AG04449 (cell line): ENCODE results near the gene GON4L.

Experiments
- CTCF ChIA-PET: fragments of 350-600 bp; formaldehyde crosslinking; extraction: SDS; loops from one replicate; lab custom pipeline; 2021; ENCODE audit warnings: antibody characterized with exemption; lab: Yijun Ruan, JAX
- POLR2A ChIA-PET: fragments of 400-600, 350-600 bp; formaldehyde crosslinking; extraction: SDS; loops from one replicate; lab custom pipeline; 2020; ENCODE audit warnings: antibody characterized with exemption, inconsistent platforms; lab: Yijun Ruan, JAX
- DNase-seq: peaks from one replicate; pipeline ENCODE4 v3.0.0-alpha.2; 2010; ENCODE audit warnings: low read depth, low spot score
- H3K4me3 ChIP-seq: 2 replicates; pipeline ENCODE4 v1.5.1; 2011; ENCODE audit warnings: low read depth, mild to moderate bottlenecking, control low read depth, low read length
- CTCF ChIP-seq: IDR thresholded peaks from one replicate; pipeline ENCODE4 v1.5.1; 2011; ENCODE audit warnings: mild to moderate bottlenecking, moderate library complexity, low read length, control low read depth, inconsistent platforms; ENCODE audit not compliant: insufficient read depth; ENCODE audit errors: missing control alignments

The GON4L gene

GRCh38 chr1:155860970-155861510 is 4.0 kb upstream of the GON4L start:
- DNase-seq, result no peak
- ChIA-PET POLR2A (interaction anchor here (0.6 kb wide), 1 partner anchor 19 kb away, joined by 3 read pairs; no protein-coding TSS in a partner anchor), CTCF (interaction anchor here (1.3 to 2.1 kb wide), 4 partner anchors 9 to 51 kb away, joined by 3 to 8 read pairs (median 6); partner anchors contain the start of gene RIT1)
- H3K4me3 ChIP-seq, result peak overlapping the region; percentile 62
- no peak for TF ChIP-seq CTCF

GRCh38 chr1:155859881-155860871 is 3.2 kb upstream of the GON4L start:
- CTCF ChIA-PET, result interaction anchor here (1.0 to 2.1 kb wide), 5 partner anchors 10 to 51 kb away, joined by 3 to 8 read pairs (median 4); partner anchors contain the start of gene RIT1
- DNase-seq, result no peak
- POLR2A ChIA-PET, result interaction anchor here (0.5 to 1.2 kb wide), 2 partner anchors 33 to 39 kb away, joined by 3 to 4 read pairs; no protein-coding TSS in a partner anchor
- TF ChIP-seq CTCF, result no peak
- peak overlapping the region; percentile 62 for H3K4me3 ChIP-seq

GRCh38 chr1:155859234-155859829 is 2.3 kb upstream of the GON4L start, which contains the start of gene SYT11:
Gene SYT11, plus strand, starts transcription at chr1:155859567. Its CDS starts 195 bp downstream, at chr1:155859762.
- H3K4me3 ChIP-seq, result peak within 1 kb of the TSS; percentile 62
- POLR2A ChIA-PET, result interaction anchor here (0.5 to 1.2 kb wide), 2 partner anchors 34 to 40 kb away, joined by 3 to 4 read pairs; no protein-coding TSS in a partner anchor
- no peak for TF ChIP-seq CTCF
- peak; percentile 58 for DNase-seq
- CTCF ChIA-PET, result interaction anchor here (1.0 to 2.1 kb wide), 4 partner anchors 11 to 41 kb away, joined by 3 to 8 read pairs (median 6); no protein-coding TSS in a partner anchor

GRCh38 chr1:155858800-155859233 is 1.8 kb upstream of the GON4L start:
- H3K4me3 ChIP-seq, result peak overlapping the region; percentile 62
- ChIA-PET CTCF (interaction anchor here (1.0 to 2.1 kb wide), 2 partner anchors 19 to 41 kb away, joined by 4 to 8 read pairs; no protein-coding TSS in a partner anchor), POLR2A (interaction anchor here (1.2 kb wide), 1 partner anchor 34 kb away, joined by 4 read pairs; no protein-coding TSS in a partner anchor)
- TF ChIP-seq CTCF, result no peak
- DNase-seq, result no peak

GRCh38 chr1:155856257-155856974 is 598 bp downstream of the GON4L start:
- no peak for DNase-seq
- ChIA-PET CTCF (interaction anchor here (0.9 to 1.0 kb wide), 3 partner anchors 8 to 27 kb away, joined by 3 read pairs; no protein-coding TSS in a partner anchor), POLR2A (interaction anchor here (0.5 to 0.9 kb wide), 2 partner anchors 25 to 54 kb away, joined by 4 to 6 read pairs; partner anchors contain the start of gene RIT1)
- no peak for TF ChIP-seq CTCF
- H3K4me3 ChIP-seq, result peak overlapping the region; percentile 99
